ENCODE results near the gene EEPD1. TPM values are rescaled to one million over a fixed set of nuclear protein-coding genes. Genes with fewer than 3 reads are reported as not detected.

Gene EEPD1
- total and polyA plus RNA-seq, 2 donors (not counting 3 experiments of a cell fraction or from before 2014, with no cell fraction given) = 0.40 to 0.42 TPM

- Histone ChIP-seq H3K4me2 (ENCODE audit: insufficient read depth, low read length) (no peak overlapping the region), H3K9me3 (replicated peaks; ENCODE audit: control insufficient read depth, insufficient read depth, low read length) (no peaks in the 10 kb centered on the region), H3K9me1 (replicated peaks; ENCODE audit: control insufficient read depth, extremely low read depth, insufficient read depth, low read length) (no peaks in the 10 kb centered on the region), H2AFZ (ENCODE audit: low read depth, low read length) (no peak overlapping the region), H3K27ac (ENCODE audit: insufficient read depth, low read depth, low read length) (no peak overlapping the region), H3K36me3 (ENCODE audit: control insufficient read depth in 2 of 2, extremely low read depth in 1 of 2, insufficient read depth in 2 of 2, low read length in 2 of 2) (no peaks in the 10 kb centered on the region), H3K4me1 (ENCODE audit: control insufficient read depth, extremely low read depth, insufficient read depth, low read length) (peaks cover 4% of the 10 kb centered on the region), H3K27me3 (ENCODE audit: control insufficient read depth in 2 of 2, insufficient read depth in 2 of 2, low read length in 2 of 2) (peaks cover 0 to 5% of the 10 kb centered on the region in 2 experiments), H4K20me1 (replicated peaks; ENCODE audit: control insufficient read depth, extremely low read depth, insufficient read depth, low read length) (no peaks in the 10 kb centered on the region), H3K79me2 (ENCODE audit: control insufficient read depth, insufficient read depth, low read length) (no peaks in the 10 kb centered on the region), H3K4me3 (replicated peaks in 1 of 3; ENCODE audit: insufficient read depth in 1 of 3, low read depth in 1 of 3, low read length in 3 of 3) (no peak overlapping the region), H3K9ac (replicated peaks; ENCODE audit: extremely low read depth, insufficient read depth, low read length) (no peak overlapping the region)
- POLR2A ChIA-PET = no interaction called here
- DNase-seq (ENCODE audit: low read depth, low spot score) (no peak), FAIRE-seq (no peak)
- CTCF ChIA-PET = no interaction called here
- no TSS peak for BruUV-seq (replicated peaks)
- dilution Hi-C loops (cut with MboI; ENCODE audit: extremely low pct_ligation_motif_present, low sequenced_read_pairs) (no loop called here), intact Hi-C loops (cut with micrococcal nuclease) (no loop called here)
- no peak for TF ChIP-seq POLR2A (IDR thresholded peaks at IDR 0.05; ENCODE audit: low read depth, low read length)
- TF ChIP-seq GATA2 (IDR thresholded peaks at IDR 0.05; ENCODE audit: insufficient read depth, insufficient read length, low read depth, low read length) = no peak
- no peak for TF ChIP-seq POLR2AphosphoS5 (IDR thresholded peaks at IDR 0.05; ENCODE audit: insufficient read depth, low read depth, low read length)
- TF ChIP-seq MYC (IDR thresholded peaks at IDR 0.05; ENCODE audit: low read depth, low read length) = no peak
- TF ChIP-seq, protein P1, sequence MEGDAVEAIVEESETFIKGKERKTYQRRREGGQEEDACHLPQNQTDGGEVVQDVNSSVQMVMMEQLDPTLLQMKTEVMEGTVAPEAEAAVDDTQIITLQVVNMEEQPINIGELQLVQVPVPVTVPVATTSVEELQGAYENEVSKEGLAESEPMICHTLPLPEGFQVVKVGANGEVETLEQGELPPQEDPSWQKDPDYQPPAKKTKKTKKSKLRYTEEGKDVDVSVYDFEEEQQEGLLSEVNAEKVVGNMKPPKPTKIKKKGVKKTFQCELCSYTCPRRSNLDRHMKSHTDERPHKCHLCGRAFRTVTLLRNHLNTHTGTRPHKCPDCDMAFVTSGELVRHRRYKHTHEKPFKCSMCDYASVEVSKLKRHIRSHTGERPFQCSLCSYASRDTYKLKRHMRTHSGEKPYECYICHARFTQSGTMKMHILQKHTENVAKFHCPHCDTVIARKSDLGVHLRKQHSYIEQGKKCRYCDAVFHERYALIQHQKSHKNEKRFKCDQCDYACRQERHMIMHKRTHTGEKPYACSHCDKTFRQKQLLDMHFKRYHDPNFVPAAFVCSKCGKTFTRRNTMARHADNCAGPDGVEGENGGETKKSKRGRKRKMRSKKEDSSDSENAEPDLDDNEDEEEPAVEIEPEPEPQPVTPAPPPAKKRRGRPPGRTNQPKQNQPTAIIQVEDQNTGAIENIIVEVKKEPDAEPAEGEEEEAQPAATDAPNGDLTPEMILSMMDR (IDR thresholded peaks at IDR 0.05; ENCODE audit: extremely low read depth in 1 of 2, insufficient read depth in 1 of 2, low read depth in 1 of 2, low read length in 2 of 2) = no peak
- TF ChIP-seq, protein P2, sequence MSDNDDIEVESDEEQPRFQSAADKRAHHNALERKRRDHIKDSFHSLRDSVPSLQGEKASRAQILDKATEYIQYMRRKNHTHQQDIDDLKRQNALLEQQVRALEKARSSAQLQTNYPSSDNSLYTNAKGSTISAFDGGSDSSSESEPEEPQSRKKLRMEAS (IDR thresholded peaks at IDR 0.05; ENCODE audit: insufficient read depth, insufficient read length) = no peak
- no peak for TF ChIP-seq JUN (IDR thresholded peaks at IDR 0.05; ENCODE audit: borderline replicate concordance, insufficient read depth, insufficient read length, low read depth)
- TF ChIP-seq FOS (IDR thresholded peaks at IDR 0.05; ENCODE audit: borderline replicate concordance, insufficient read depth, low read length) = no peak
- no peak for TF ChIP-seq EZH2 (IDR thresholded peaks at IDR 0.05; ENCODE audit: borderline replicate concordance, low read depth, low read length, severe bottlenecking)
Measured at GRCh38 chr7:36158321-36158605, 5.2 kb downstream of the EEPD1 start.
